ENCODE results near the gene CBLIF.

- TF ChIP-seq CTCF (conservative IDR thresholded peaks at IDR 0.05 in 1 of 2, IDR thresholded peaks at IDR 0.05 in 1 of 2; ENCODE audit: extremely low read depth in 1 of 2, insufficient read depth in 1 of 2, low read depth in 1 of 2, low read length in 2 of 2): no peak
- TF ChIP-seq EZH2 (IDR thresholded peaks at IDR 0.05; ENCODE audit: borderline replicate concordance, low read length): no peak
Observed at GRCh38 chr11:59782080-59782479, 63.2 kb downstream of the CBLIF start.

All from mammary epithelial cell (primary cell).